H9 (cell line): ENCODE measurements around the gene CD163L1. TPM values are rescaled to one million over a fixed set of nuclear protein-coding genes. Genes with fewer than 3 reads are reported as not detected.

Source experiments
- DNase-seq: peaks from one replicate; pipeline ENCODE4 v3.0.0-alpha.2; 2017
- H2AFZ ChIP-seq: one replicate; pipeline ENCODE4 v1.6.1; 2013; ENCODE audit warnings: mild to moderate bottlenecking, low read length, control low read depth, moderate library complexity
- H2AK5ac ChIP-seq: 2 replicates; pipeline ENCODE4 v1.6.1; 2013; ENCODE audit warnings: low read length, control low read depth, mixed read lengths; ENCODE audit not compliant: insufficient read length
- H2BK120ac ChIP-seq: one replicate; pipeline ENCODE4 v1.6.1; 2013; ENCODE audit warnings: low read depth, mild to moderate bottlenecking, low read length, control low read depth, inconsistent platforms; ENCODE audit not compliant: poor library complexity, severe bottlenecking
- H2BK12ac ChIP-seq: 2 replicates; pipeline ENCODE4 v1.6.1; 2013; ENCODE audit warnings: low read length, control low read depth, mixed read lengths, low read depth; ENCODE audit not compliant: insufficient read length
- H2BK15ac ChIP-seq: 2 replicates; pipeline ENCODE4 v1.6.1; 2013; ENCODE audit warnings: low read depth, low read length, control low read depth
- H2BK20ac ChIP-seq: one replicate; pipeline ENCODE4 v1.6.1; 2013; ENCODE audit warnings: low read depth, mild to moderate bottlenecking, low read length, control low read depth, inconsistent platforms; ENCODE audit not compliant: poor library complexity, severe bottlenecking
- H2BK5ac ChIP-seq: 2 replicates; pipeline ENCODE4 v1.6.1; 2013; ENCODE audit warnings: low read length, control low read depth, mixed read lengths; ENCODE audit not compliant: insufficient read length
- H3K14ac ChIP-seq: 2 replicates; pipeline ENCODE4 v1.6.1; 2013; ENCODE audit warnings: low read length, control low read depth; ENCODE audit not compliant: insufficient read depth
- H3K18ac ChIP-seq: 2 replicates; pipeline ENCODE4 v1.6.1; 2013; ENCODE audit warnings: low read depth, mild to moderate bottlenecking, mixed read lengths, low read length, control low read depth; ENCODE audit not compliant: insufficient read length
- H3K23ac ChIP-seq: 2 replicates; pipeline ENCODE4 v1.6.1; 2013; ENCODE audit warnings: low read length, control low read depth, mixed read lengths, low read depth; ENCODE audit not compliant: insufficient read length
- H3K23me2 ChIP-seq: 2 replicates; pipeline ENCODE4 v1.6.1; 2013; ENCODE audit warnings: low read depth, mild to moderate bottlenecking, mixed read lengths, low read length, control low read depth; ENCODE audit not compliant: insufficient read length, poor library complexity, severe bottlenecking
- H3K27ac ChIP-seq: 2 replicates; pipeline ENCODE4 v1.5.1; 2013; ENCODE audit warnings: low read length, control low read depth, mixed read lengths, low read depth; ENCODE audit not compliant: insufficient read length
- H3K27me3 ChIP-seq: 2 replicates; pipeline ENCODE4 v1.6.1; 2013; ENCODE audit warnings: low read length, control low read depth, inconsistent platforms; ENCODE audit not compliant: insufficient read depth
- H3K4ac ChIP-seq: 2 replicates; pipeline ENCODE4 v1.6.1; 2013; ENCODE audit warnings: low read depth, mild to moderate bottlenecking, control low read depth, inconsistent platforms, low read length, moderate library complexity
- H3K4me1 ChIP-seq: 2 replicates; pipeline ENCODE4 v1.6.1; 2013; ENCODE audit warnings: low read length, control low read depth, inconsistent platforms; ENCODE audit not compliant: insufficient read depth
- H3K4me2 ChIP-seq: 2 replicates; pipeline ENCODE4 v1.6.1; 2013; ENCODE audit warnings: low read length, control low read depth, mixed read lengths; ENCODE audit not compliant: insufficient read length, insufficient read depth
- H3K56ac ChIP-seq: 2 replicates; pipeline ENCODE4 v1.6.1; 2013; ENCODE audit warnings: low read depth, mild to moderate bottlenecking, mixed read lengths, low read length, control low read depth; ENCODE audit not compliant: insufficient read length
- H3K79me1 ChIP-seq: 2 replicates; pipeline ENCODE4 v1.6.1; 2013; ENCODE audit warnings: low read depth, mild to moderate bottlenecking, moderate library complexity, low read length, control low read depth, inconsistent platforms; ENCODE audit not compliant: insufficient read depth, poor library complexity, severe bottlenecking
- H3K79me2 ChIP-seq: 2 replicates; pipeline ENCODE4 v1.6.1; 2013; ENCODE audit warnings: low read length, control low read depth, inconsistent platforms; ENCODE audit not compliant: insufficient read depth
- H3K9ac ChIP-seq: 2 replicates; pipeline ENCODE4 v1.6.1; 2013; ENCODE audit warnings: low read length, control low read depth, mixed read lengths; ENCODE audit not compliant: insufficient read length; ENCODE audit errors: extremely low read depth
- H3K9me3 ChIP-seq: one replicate; pipeline ENCODE4 v1.6.1; 2013; ENCODE audit warnings: low read depth, low read length, inconsistent platforms; ENCODE audit not compliant: control insufficient read depth
- H3T11ph ChIP-seq: one replicate; pipeline ENCODE4 v1.6.1; 2013; ENCODE audit warnings: mild to moderate bottlenecking, low read length, control low read depth, inconsistent platforms
- H4K20me1 ChIP-seq: one replicate; pipeline ENCODE4 v1.6.1; 2013; ENCODE audit not compliant: control insufficient read depth, insufficient read length, insufficient read depth
- H4K5ac ChIP-seq: 2 replicates; pipeline ENCODE4 v1.6.1; 2013; ENCODE audit warnings: low read depth, mild to moderate bottlenecking, mixed read lengths, low read length, control low read depth; ENCODE audit not compliant: insufficient read length
- H4K8ac ChIP-seq: replicated peaks from 2 replicates; pipeline ENCODE4 v1.6.1; 2013; ENCODE audit warnings: low read length, control low read depth, mixed read lengths, low read depth; ENCODE audit not compliant: insufficient read length
- H4K91ac ChIP-seq: 2 replicates; pipeline ENCODE4 v1.6.1; 2013; ENCODE audit warnings: low read depth, mild to moderate bottlenecking, moderate library complexity, mixed read lengths, low read length, control low read depth; ENCODE audit not compliant: insufficient read length
- H3K27ac Mint-ChIP-seq, 3 experiments: 2 replicates in 2 of 3; 3 replicates in 1 of 3; pipeline ENCODE4 v1.8.0; 2020 to 2021; ENCODE audit warnings: mixed read lengths in 3 of 3, mild to moderate bottlenecking in 1 of 3, moderate library complexity in 1 of 3
- H3K27me3 Mint-ChIP-seq: 2 replicates; pipeline ENCODE4 v1.8.0; 2021; ENCODE audit warnings: low read depth, mild to moderate bottlenecking, moderate library complexity, mixed read lengths
- H3K36me3 Mint-ChIP-seq, 3 experiments: 2 replicates in 2 of 3; 3 replicates in 1 of 3; pipeline ENCODE4 v1.8.0; 2020 to 2021; ENCODE audit warnings: low read depth in 3 of 3, mixed read lengths in 3 of 3; ENCODE audit not compliant: insufficient read depth in 1 of 3
- H3K4me1 Mint-ChIP-seq, 2 experiments: 2 replicates each; pipeline ENCODE4 v1.8.0; 2020; ENCODE audit warnings: mixed read lengths in 2 of 2
- H3K4me3 Mint-ChIP-seq, 2 experiments: 2 replicates in 1 of 2; 3 replicates in 1 of 2; pipeline ENCODE4 v1.8.0; 2020 to 2021; ENCODE audit warnings: mild to moderate bottlenecking in 2 of 2, mixed read lengths in 2 of 2, moderate library complexity in 1 of 2
- H3K9me3 Mint-ChIP-seq, 2 experiments: 2 replicates in 1 of 2; 3 replicates in 1 of 2; pipeline ENCODE4 v1.8.0; 2020; ENCODE audit warnings: mild to moderate bottlenecking in 2 of 2, mixed read lengths in 2 of 2, moderate library complexity in 1 of 2
- WGBS: extraction: QIAGEN DNeasy Blood & Tissue Kit; methylation state at CpG from one replicate; pipeline ENCODE4 v1.1.7; 2013; ENCODE audit warnings: missing lambda C conversion rate, low lambda C conversion rate, mixed read lengths; ENCODE audit not compliant: insufficient read length; ENCODE audit errors: extremely low coverage; 5-methylcytosine and 5-hydroxymethylcytosine counted together
- total RNA-seq: library from RNA; stranded (reverse); gene quantifications from 2 replicates; pipeline ENCODE4 v1.2.1, GENCODE V29; 2021
- TF ChIP-seq, protein P1 (sequence below): fragments of 200-600 bp; sonication (generic); conservative IDR thresholded peaks from 3 replicates; pipeline ENCODE4 v1.8.0; 2021; ENCODE audit warnings: antibody characterized with exemption, mild to moderate bottlenecking

Gene CD163L1
- total RNA-seq, 1 experiment from 2014 or later: 0.39 TPM

DNA sequence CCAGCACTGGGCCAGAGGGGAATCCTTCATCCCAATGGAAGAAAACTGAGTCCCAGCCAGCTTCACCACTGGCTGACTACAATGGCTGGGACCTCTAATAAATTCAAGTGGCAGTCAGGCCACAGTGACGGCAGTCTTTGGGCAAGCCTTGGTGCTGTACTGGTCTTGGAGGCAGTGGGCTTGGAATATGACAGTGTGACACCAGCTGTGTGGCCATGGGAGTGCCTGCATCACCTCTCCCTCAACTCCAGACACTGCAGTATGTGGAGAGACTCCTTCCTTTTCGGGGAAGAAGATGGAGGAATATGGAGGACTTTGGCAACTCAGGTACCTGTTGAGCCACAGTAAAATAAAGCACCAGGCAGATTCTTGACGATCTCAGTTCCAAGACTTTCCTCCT lies 16.0 kb upstream of the CD163L1 start:
- H4K20me1 ChIP-seq: no peaks in the 10 kb centered on the region
- no peak overlapping the region for H3K27ac ChIP-seq
- no peak overlapping the region for H2AFZ ChIP-seq
- H3K9ac ChIP-seq: no peak overlapping the region
- no peaks in the 10 kb centered on the region for H3K4me1 ChIP-seq
- Mint-ChIP-seq H3K27ac (peak overlapping the region in 2 of 3 experiments; percentile 27 to 87; a peak in 1 of 7 replicates), H3K4me1 (peaks cover 7 to 11% of the 10 kb centered on the region in 2 experiments), H3K4me3 (no peak overlapping the region), H3K27me3 (no peaks in the 10 kb centered on the region), H3K9me3 (no peaks in the 10 kb centered on the region; a peak in 1 of 5 replicates), H3K36me3 (no peaks in the 10 kb centered on the region)
- no peak overlapping the region for H3T11ph ChIP-seq
- H2BK5ac ChIP-seq: no peak overlapping the region
- H2BK12ac ChIP-seq: no peak overlapping the region
- DNase-seq: no peak
- H2BK20ac ChIP-seq: no peak overlapping the region
- H3K79me2 ChIP-seq: no peaks in the 10 kb centered on the region
- no peak overlapping the region for H3K14ac ChIP-seq
- H4K8ac ChIP-seq: no peak overlapping the region
- no peaks in the 10 kb centered on the region for H3K27me3 ChIP-seq
- H3K79me1 ChIP-seq: no peaks in the 10 kb centered on the region
- H3K56ac ChIP-seq: no peak overlapping the region
- H4K91ac ChIP-seq: no peak overlapping the region
- H2AK5ac ChIP-seq: no peak overlapping the region
- no peak overlapping the region for H3K18ac ChIP-seq
- no peaks in the 10 kb centered on the region for H3K23me2 ChIP-seq
- no peak overlapping the region for H3K4me2 ChIP-seq
- no CpG with 5 or more reads among the region's 3 CpGs for WGBS
- no peak overlapping the region for H2BK15ac ChIP-seq
- TF ChIP-seq, protein P1, sequence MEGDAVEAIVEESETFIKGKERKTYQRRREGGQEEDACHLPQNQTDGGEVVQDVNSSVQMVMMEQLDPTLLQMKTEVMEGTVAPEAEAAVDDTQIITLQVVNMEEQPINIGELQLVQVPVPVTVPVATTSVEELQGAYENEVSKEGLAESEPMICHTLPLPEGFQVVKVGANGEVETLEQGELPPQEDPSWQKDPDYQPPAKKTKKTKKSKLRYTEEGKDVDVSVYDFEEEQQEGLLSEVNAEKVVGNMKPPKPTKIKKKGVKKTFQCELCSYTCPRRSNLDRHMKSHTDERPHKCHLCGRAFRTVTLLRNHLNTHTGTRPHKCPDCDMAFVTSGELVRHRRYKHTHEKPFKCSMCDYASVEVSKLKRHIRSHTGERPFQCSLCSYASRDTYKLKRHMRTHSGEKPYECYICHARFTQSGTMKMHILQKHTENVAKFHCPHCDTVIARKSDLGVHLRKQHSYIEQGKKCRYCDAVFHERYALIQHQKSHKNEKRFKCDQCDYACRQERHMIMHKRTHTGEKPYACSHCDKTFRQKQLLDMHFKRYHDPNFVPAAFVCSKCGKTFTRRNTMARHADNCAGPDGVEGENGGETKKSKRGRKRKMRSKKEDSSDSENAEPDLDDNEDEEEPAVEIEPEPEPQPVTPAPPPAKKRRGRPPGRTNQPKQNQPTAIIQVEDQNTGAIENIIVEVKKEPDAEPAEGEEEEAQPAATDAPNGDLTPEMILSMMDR: no peak
- no peak overlapping the region for H4K5ac ChIP-seq
- H3K9me3 ChIP-seq: no peaks in the 10 kb centered on the region
- no peak overlapping the region for H3K4ac ChIP-seq
- no peak overlapping the region for H2BK120ac ChIP-seq
- H3K23ac ChIP-seq: no peak overlapping the region
